ENCODE data around the gene GALNT2.

GALNT2 gene

DNA sequence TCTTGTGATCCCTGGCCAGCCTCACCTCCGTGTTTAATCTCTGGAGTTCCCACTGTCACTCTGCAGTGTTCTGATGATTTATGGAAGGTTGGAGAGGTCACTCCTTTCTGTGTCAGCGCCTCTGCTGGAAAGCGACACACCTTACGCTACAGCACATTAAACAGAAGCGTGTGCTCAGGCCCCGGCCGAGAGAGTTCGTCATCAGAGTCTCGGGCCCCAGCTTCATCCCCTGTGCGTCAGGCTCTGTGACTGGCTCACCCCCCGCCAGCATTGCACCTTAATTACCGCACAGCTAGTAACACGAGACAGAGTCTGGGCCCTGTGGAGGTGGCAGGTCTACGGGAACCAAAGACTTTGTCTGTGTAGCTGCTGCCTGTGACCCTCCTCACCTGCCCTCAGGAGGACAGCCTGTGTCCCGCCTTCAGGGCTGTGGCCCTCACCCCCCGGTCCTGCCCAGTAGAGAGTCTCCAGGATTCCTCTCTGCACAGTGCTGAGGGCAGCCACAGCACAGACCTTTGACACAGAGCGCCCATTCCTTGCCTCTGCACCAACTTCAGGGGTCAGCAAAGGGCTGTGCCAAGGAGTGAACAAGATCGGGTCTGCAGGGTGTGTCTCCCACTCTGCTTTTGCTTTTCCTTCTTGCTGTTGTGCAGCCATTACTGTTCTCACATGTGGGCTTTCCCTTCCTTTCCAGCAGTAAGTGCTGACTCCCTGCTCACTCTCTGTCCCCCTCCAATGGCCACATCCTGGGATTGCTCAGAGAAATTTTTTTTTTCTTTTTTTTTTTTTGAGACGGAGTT lies 201.5 kb downstream of the GALNT2 start:
- DNase-seq: peak; percentile 62

- no peak for DNase-seq
These were observed 203.1 kb downstream of the GALNT2 start for GRCh38 chr1:230270185-230270558.

DNA sequence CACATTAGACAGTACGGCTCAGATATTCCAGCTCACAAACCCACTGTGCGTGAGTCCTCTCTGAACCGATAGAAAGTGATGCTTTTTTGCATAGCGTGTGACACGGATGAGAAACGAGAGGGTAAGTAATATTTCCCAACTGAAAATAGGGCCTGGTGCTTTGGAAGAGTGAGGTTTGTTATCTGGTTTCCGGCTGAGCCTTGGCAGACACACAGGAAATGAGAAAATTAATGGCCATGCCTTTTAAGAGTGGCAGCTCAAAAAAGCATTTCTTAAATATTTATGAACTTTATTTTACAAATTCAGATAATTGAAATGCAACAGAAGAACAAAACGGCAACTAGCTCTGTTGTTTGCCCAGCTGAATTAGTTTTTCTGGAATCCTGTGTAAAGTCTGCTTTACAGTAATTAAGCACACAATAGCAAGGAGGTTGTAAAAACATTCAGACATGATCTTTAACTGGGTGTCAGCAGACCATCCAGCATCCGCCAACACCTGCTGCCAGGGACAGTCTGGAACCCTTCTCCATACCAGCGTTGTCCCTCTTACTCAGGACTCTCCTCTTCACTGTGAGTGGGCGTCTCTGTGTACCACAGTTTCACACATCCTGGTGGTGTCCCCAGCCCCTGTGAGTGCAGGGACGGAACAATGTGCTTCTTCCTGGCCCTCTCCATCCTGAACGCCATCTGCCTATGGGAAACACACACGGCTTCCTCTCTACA lies 203.7 kb downstream of the GALNT2 start:
- DNase-seq: no peak

GRCh38 chr1:230271300-230272035 lies 204.4 kb downstream of the GALNT2 start:
- DNase-seq: no peak

- DNase-seq: no peak
These were observed 205.5 kb downstream of the GALNT2 start for GRCh38 chr1:230272557-230272956.

DNA sequence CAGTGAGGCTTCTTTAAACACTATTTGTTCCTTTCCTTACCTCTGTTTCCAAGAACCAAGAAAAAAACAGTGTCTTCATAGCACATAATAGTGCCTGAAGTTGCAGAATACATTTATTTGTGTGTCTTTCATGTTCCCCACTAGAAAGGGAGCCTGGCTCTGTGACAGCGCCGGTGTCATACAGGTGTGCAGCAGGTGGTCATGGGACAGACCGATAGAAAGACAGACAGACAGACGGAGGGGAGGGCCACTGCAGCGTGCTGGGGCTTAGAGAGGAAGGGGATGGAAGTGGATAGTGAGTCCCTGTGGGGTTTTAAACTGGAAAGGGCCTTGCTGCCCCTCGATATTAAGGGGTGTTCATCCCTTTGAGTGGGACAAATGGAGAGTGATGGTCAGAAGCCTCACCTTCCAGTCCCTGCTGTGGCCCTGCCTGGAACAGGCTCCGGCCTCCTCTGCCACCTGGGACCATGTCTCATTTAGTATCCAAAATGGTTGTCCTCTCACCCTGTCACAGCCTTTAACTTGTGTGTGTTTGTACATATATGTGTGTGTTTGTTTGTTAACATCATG lies 206.2 kb downstream of the GALNT2 start:
- DNase-seq: no peak

DNA sequence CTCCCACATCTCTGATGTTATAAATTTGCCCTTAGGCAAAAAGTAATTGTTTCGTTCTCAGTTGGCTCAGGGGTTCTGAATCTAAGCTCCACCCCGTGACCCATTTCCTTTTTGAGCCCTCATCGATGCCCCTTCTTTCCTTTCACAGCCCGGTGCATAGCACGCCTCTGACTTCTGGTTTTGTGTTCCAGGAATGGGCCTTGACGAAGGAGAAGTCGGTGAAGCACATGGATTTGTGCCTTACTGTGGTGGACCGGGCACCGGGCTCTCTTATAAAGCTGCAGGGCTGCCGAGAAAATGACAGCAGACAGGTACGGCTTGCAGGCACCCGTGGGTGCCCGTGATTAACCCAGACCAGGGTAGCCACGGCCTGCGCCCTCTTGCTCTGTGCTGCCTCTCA lies 207.2 kb downstream of the GALNT2 start:
- no peak for DNase-seq

- DNase-seq: no peak
These were observed 209.4 kb downstream of the GALNT2 start for GRCh38 chr1:230276401-230276800.

GRCh38 chr1:230277201-230278025 lies 210.4 kb downstream of the GALNT2 start:
- DNase-seq: no peak

DNA sequence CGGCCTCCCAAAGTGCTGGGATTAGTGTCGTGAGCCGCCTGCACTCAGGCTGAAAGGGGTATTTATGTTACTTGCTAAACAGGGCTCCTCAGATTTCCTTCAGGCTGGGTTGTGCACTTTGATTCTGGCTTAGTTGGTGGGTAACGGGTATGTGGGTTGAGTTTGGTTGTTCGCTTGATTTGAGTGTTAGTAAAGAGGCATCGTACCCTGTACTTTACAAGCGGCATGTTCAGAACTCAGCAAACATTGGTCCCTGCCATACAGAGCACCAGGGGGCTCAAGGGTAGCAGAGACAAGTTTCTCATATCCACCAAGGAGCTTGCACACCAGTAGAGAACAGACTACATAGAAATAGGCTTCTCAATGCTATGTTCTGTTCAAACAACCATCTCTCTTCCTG lies 211.3 kb downstream of the GALNT2 start:
- DNase-seq: no peak

GRCh38 chr1:230278871-230279582 lies 212.0 kb downstream of the GALNT2 start:
- DNase-seq: no peak

DNA sequence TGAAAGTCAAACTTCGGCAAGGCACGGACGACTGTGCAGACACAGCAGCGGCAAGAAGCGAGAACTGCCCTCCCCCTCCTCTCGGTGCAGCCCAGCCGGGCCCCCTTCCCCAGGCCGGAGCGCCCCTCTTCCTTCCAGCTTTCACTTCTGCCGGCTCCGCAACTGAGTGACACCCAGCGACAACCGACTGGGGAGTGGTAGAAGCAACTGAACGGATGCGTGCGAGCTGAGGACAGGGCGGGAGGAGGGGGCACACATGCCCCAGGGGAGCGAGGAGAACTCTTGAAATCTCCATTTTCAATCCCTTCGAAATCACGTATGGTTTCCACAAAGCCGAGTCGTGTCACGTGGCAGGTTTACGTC lies 212.5 kb downstream of the GALNT2 start:
- DNase-seq: no peak

- DNase-seq: no peak
These were observed 213.2 kb downstream of the GALNT2 start for GRCh38 chr1:230280054-230280795.

- no peak for DNase-seq
These were observed 213.9 kb downstream of the GALNT2 start for GRCh38 chr1:230280906-230281413.

- DNase-seq: no peak
These were observed 214.5 kb downstream of the GALNT2 start for GRCh38 chr1:230281556-230281955.

- DNase-seq: no peak
These were observed 215.1 kb downstream of the GALNT2 start for GRCh38 chr1:230282157-230282556.

GRCh38 chr1:230283678-230284077 lies 216.6 kb downstream of the GALNT2 start:
- no peak for DNase-seq

DNA sequence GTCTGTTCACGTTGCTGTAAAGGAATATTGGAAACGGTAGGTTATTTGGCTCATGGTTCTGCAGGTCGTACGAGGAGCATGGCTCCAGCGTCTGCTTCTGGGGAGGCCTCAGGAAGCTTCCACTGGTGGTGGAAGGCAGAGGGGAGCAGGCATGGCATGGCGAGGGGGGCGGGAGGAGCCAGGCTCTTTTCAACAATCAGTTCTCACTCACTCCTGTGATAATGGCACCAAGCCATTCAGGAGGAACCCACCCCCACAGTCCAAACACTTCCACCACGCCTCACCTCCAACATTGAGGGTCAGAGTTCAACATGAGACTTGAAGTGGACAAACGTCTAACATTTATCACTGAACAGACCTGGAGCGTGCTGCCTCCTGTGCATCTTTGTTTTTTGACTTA lies 217.9 kb downstream of the GALNT2 start:
- DNase-seq: no peak

DNA sequence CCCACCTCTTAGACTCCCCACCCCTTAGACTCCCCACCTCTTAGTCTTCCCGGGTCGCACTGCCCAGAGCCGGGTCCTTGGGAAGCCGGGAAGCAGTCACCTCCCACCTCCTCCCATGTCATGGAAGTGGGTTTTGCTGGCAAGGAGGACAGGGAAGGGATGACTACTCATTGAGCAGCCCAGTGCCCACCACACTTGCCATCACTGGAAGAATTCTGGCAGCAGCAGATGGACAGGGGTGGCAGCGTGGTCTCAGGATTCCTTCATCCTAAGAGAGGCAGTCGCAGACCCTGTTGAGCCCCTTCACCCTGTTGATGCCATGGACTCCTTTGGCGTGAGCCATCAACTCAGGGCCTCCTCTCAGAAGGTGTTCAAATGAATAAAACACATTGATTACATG lies 218.3 kb downstream of the GALNT2 start:
- DNase-seq: no peak

DNA sequence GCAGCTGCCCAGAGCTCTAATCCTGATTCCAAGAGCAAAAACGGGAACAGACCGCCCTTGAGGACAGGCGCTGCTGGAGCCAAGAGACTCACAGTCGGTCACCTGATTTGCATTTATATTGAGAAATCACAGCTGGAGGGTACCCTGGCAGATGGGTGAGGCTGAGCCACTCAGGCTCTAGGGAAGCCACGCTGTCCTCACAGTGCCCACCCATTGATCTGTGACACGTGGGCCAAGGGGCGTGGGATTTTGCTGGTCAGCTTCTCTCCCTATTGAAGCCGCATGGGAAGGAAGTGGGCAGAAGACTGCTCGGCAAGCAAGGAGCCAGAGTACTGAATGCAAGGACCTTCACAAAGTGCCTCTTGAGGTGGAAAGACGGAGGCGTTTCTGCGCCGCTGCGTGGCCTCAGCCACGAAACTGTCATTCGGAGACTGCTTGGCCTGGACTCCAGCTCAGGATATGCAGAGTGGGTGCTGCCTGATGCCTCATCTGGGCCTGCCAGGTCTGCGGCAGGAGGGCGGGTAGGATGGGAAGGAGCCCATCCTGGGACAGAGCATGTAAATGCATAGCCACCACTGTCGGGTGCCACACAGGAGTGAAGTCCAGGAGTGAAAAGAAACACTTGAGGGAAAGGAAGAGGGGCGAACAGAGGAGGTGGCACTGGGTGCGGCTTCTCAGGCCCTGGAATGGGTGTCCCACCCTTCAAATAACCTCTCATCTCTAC lies 219.3 kb downstream of the GALNT2 start:
- no peak for DNase-seq
